Activated naive CD8-positive, alpha-beta T cell treated with anti-CD3 and anti-CD28 coated beads for 36 hours (primary cell): ENCODE data around the gene RBMS1. TPM values are rescaled to one million over a fixed set of nuclear protein-coding genes. Genes with fewer than 3 reads are reported as not detected.
"Not testable (repeated sequence)": the region's sequence is repeated elsewhere in the genome, so short reads cannot be mapped to it uniquely, and the experiment has no call there.

Source experiments
- DNase-seq: peaks from one replicate; pipeline ENCODE4 v3.0.0; 2021
- H3K27ac Mint-ChIP-seq: one replicate; pipeline ENCODE4 v1.8.0; 2022; ENCODE audit warnings: mild to moderate bottlenecking, moderate library complexity, mixed read lengths
- H3K27me3 Mint-ChIP-seq: one replicate; pipeline ENCODE4 v1.8.0; 2022; ENCODE audit warnings: mild to moderate bottlenecking, mixed read lengths
- H3K36me3 Mint-ChIP-seq: one replicate; pipeline ENCODE4 v1.8.0; 2021; ENCODE audit warnings: mild to moderate bottlenecking, mixed read lengths
- H3K4me1 Mint-ChIP-seq: one replicate; pipeline ENCODE4 v1.8.0; 2021; ENCODE audit warnings: mixed read lengths
- H3K4me3 Mint-ChIP-seq: one replicate; pipeline ENCODE4 v1.8.0; 2022; ENCODE audit warnings: mild to moderate bottlenecking, moderate library complexity, mixed read lengths
- H3K9me3 Mint-ChIP-seq: one replicate; pipeline ENCODE4 v1.8.0; 2022; ENCODE audit warnings: mixed read lengths
- total RNA-seq, 2 experiments: library from RNA; stranded (reverse); gene quantifications; one replicate each; pipeline ENCODE4 v1.2.3, GENCODE V29; 2021

The RBMS1 gene
- total RNA-seq, 2 experiments from 2014 or later: 39.3 to 39.9 TPM

GRCh38 chr2:160488289-160488688 is 5.3 kb downstream of the RBMS1 start:
- not testable (repeated sequence) for H3K4me3 Mint-ChIP-seq, H3K9me3 Mint-ChIP-seq, H3K36me3 Mint-ChIP-seq, DNase-seq, H3K27me3 Mint-ChIP-seq
- Mint-ChIP-seq H3K27ac (peak overlapping the region; percentile 29), H3K4me1 (peaks cover 71% of the 10 kb centered on the region)

- H3K27ac Mint-ChIP-seq: no peak overlapping the region
- no peaks in the 10 kb centered on the region for H3K27me3 Mint-ChIP-seq
- H3K4me1 Mint-ChIP-seq: peaks cover 70% of the 10 kb centered on the region
- H3K4me3 Mint-ChIP-seq: no peak overlapping the region
- DNase-seq: no peak
- peaks cover 6% of the 10 kb centered on the region for H3K36me3 Mint-ChIP-seq
- no peaks in the 10 kb centered on the region for H3K9me3 Mint-ChIP-seq
These were observed 7.3 kb downstream of the RBMS1 start for GRCh38 chr2:160486341-160486740.

- Mint-ChIP-seq H3K4me3 (peak overlapping the region; percentile 68), H3K36me3 (peaks cover 6% of the 10 kb centered on the region), H3K27ac (peak overlapping the region; percentile 88), H3K27me3 (no peaks in the 10 kb centered on the region), H3K4me1 (peaks cover 60% of the 10 kb centered on the region), H3K9me3 (no peaks in the 10 kb centered on the region)
- peak; percentile 49 for DNase-seq
These were observed 8.6 kb downstream of the RBMS1 start for GRCh38 chr2:160484859-160485520.

- no peak for DNase-seq
- Mint-ChIP-seq H3K27me3 (no peaks in the 10 kb centered on the region), H3K4me1 (peaks cover 57% of the 10 kb centered on the region)
These were observed 10.9 kb downstream of the RBMS1 start for GRCh38 chr2:160482673-160483072.

DNA sequence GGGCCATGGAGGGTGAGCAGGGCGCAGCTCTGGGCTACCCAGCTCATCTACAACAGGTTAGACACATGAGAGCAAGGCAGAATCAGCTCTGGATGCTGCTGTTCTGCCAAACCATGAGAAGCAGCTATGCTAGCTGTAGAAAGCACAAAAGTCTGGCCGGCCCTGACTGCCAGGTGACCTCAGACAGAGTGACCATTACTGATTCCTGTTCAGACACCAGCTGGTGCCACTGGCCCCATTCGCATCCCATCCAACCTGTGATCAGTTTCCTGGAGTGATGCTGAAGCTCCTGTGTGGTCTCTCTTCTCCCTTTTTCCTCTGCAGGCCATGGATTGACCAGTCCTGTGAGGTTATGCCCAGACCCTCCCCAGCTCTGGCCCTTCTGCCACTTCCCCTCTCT is 14.3 kb downstream of the RBMS1 start:
- no peaks in the 10 kb centered on the region for H3K27me3 Mint-ChIP-seq
- H3K4me1 Mint-ChIP-seq: peaks cover 38% of the 10 kb centered on the region
- DNase-seq: no peak
- H3K36me3 Mint-ChIP-seq: peaks cover 5% of the 10 kb centered on the region
- H3K27ac Mint-ChIP-seq: no peak overlapping the region
- H3K4me3 Mint-ChIP-seq: no peak overlapping the region
- no peaks in the 10 kb centered on the region for H3K9me3 Mint-ChIP-seq

More at GRCh38 chr2:160482673-160483072, 10.9 kb downstream of the RBMS1 start:
- Mint-ChIP-seq H3K27ac (peak overlapping the region; percentile 86), H3K4me3 (peak overlapping the region; percentile 58), H3K36me3 (peaks cover 7% of the 10 kb centered on the region), H3K9me3 (no peaks in the 10 kb centered on the region)

DNA sequence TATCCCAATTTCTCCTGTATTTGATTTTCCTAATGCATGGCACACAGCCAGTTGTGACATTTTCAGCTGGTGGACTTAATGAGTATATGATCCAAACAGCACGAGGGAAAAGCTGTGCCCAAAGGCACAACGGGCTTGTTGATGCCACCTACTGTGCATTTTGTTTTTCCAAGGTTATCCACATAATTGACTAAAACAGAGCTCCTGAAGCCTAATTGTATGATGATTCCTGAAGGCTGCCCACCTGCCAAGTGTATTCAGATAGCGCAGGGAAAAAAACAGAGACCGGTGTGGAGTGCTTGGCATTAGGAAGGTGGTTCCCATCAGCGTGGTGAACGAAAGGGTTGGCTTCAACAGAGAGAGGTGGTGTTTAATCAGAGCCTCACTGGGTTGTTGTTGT is 14.9 kb downstream of the RBMS1 start:
- H3K27ac Mint-ChIP-seq: no peak overlapping the region
- DNase-seq: no peak
- peaks cover 39% of the 10 kb centered on the region for H3K4me1 Mint-ChIP-seq
- H3K27me3 Mint-ChIP-seq: no peaks in the 10 kb centered on the region
- no peaks in the 10 kb centered on the region for H3K9me3 Mint-ChIP-seq
- H3K36me3 Mint-ChIP-seq: peaks cover 5% of the 10 kb centered on the region
- no peak overlapping the region for H3K4me3 Mint-ChIP-seq

DNA sequence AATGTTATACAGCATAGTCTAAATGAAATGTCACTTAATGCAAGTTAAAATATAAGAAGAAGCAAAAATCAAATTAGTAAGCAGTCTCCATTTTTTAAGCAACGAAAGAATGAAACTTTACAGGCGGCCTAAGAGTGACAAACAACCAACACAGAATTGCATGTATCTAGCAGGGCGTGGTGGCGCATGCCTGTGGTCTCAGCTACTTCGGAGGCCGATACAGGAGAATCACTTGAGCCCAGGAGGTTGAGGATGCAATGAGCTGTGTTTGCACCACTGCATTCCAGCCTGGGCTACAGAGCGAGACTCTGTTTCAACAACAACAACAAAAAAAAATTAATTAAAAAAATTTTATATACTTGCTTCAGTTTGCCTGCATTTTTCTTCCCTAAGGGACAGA is 16.6 kb downstream of the RBMS1 start:
- Mint-ChIP-seq H3K27ac (no peak overlapping the region), H3K4me1 (peaks cover 44% of the 10 kb centered on the region), H3K9me3 (no peaks in the 10 kb centered on the region), H3K4me3 (no peak overlapping the region), H3K36me3 (peaks cover 5% of the 10 kb centered on the region), H3K27me3 (no peaks in the 10 kb centered on the region)
- no peak for DNase-seq

DNA sequence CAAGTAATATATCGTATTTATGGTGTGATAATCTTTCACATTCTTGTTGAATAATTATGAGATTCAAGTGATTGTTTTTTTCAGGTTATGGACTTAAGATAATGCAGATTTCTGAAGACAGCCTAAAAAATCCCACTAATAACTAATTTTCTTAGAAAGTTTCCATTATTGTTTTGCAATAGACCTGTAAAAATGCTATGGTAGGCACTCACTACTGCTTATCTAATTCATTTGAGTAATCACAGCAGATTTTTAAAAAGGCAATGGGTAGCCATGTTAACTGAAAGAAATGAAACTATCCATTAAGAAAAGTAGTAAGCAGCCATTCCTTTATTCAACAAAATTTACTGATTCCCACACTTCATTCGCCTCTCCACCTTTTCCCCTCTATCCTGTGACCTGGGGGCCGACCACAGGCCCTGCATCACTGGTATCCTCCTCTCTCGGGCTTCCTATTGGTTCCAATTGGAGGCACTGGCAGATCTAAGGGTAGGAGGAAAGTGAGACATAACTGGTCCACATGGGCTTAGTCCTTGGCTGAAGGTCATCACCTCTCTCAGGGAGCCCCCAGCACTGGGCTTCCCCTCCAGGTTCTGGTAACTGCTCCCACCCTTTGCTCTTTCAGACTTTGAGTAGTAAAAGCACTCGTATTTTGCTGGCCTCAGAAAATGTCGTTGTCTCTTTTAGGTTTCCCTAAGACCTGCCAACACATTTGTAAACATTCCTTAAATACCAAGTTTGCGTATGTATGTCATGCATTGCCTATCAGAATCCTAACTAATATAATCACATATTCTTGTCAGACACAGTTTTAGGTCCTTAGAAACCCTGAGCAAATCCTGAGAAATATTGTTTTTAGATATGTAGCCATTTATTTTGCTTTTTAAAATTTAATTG is 18.5 kb downstream of the RBMS1 start:
- H3K27ac Mint-ChIP-seq: peak overlapping the region; percentile 63
- H3K36me3 Mint-ChIP-seq: peaks cover 5% of the 10 kb centered on the region
- H3K27me3 Mint-ChIP-seq: no peaks in the 10 kb centered on the region
- no peak for DNase-seq
- no peaks in the 10 kb centered on the region for H3K9me3 Mint-ChIP-seq
- H3K4me3 Mint-ChIP-seq: no peak overlapping the region
- peaks cover 51% of the 10 kb centered on the region for H3K4me1 Mint-ChIP-seq

GRCh38 chr2:160474319-160474645 is 19.3 kb downstream of the RBMS1 start:
- H3K4me3 Mint-ChIP-seq: no peak overlapping the region
- no peaks in the 10 kb centered on the region for H3K9me3 Mint-ChIP-seq
- no peak for DNase-seq
- H3K36me3 Mint-ChIP-seq: peaks cover 10% of the 10 kb centered on the region
- H3K27ac Mint-ChIP-seq: no peak overlapping the region
- peaks cover 52% of the 10 kb centered on the region for H3K4me1 Mint-ChIP-seq
- no peaks in the 10 kb centered on the region for H3K27me3 Mint-ChIP-seq

DNA sequence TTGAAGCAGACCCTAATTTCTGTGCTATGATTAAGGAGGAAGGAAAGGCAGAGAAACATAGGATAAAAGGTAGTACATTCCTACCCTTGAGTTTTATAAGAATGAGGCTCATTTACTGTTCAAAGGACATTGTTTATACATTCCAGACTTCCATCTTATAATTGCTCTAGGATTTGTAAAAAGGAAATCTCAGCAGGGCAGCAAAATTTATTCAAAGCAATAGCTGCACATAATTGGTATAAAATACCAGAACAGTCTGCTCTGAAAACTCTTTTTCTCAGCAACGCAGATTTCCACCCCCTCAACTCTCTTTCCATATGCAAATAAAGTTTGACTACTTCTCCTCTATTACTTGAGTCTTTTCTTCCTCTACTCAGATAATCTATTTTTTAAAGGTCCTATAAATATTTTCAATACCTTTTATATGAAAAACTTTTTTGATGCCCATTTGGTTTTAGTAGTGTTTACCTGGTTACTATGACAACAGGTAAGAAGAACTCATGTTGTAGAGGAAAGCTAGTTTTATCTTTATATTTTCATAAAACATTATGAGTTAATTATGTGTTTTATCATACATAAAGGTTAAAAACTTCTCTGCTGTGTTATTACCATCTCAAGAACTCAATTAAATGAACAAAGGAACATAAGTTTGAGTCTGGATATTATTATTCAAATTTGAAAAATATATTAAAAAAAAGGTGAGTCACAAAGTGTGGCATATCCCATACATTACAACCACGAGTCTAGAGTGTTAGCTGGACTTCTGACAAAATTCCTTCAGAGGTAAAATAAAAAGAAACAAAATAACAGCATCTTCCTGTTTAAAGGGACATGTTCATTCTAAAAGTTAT is 19.9 kb downstream of the RBMS1 start:
- Mint-ChIP-seq H3K27ac (no peak overlapping the region), H3K4me1 (peaks cover 53% of the 10 kb centered on the region), H3K36me3 (peaks cover 7% of the 10 kb centered on the region), H3K27me3 (no peaks in the 10 kb centered on the region), H3K9me3 (no peaks in the 10 kb centered on the region), H3K4me3 (no peak overlapping the region)
- no peak for DNase-seq

GRCh38 chr2:160472839-160473251 is 20.8 kb downstream of the RBMS1 start:
- Mint-ChIP-seq H3K4me1 (peaks cover 50% of the 10 kb centered on the region), H3K9me3 (no peaks in the 10 kb centered on the region), H3K36me3 (peaks cover 4% of the 10 kb centered on the region), H3K27me3 (no peaks in the 10 kb centered on the region), H3K4me3 (no peak overlapping the region), H3K27ac (no peak overlapping the region)
- no peak for DNase-seq

DNA sequence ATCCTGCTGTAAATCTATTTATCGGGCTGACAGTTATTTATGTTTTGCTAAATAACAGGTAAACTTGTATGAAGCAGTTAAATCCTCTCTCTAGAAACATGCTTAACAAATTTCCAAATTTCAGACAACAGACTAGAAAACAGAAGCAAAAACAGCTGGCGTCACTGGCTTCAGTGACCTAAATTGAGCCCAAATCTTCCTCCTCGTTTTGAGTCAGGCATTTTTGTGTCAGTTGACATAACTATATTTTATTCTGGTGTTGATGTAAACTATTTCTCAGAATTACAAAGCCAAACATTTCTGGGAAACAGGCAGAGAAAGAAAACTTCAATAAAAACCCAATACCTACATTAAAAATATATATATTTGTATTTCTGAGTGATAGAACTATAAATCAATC is 21.7 kb downstream of the RBMS1 start:
- DNase-seq: no peak
- no peak overlapping the region for H3K4me3 Mint-ChIP-seq
- H3K4me1 Mint-ChIP-seq: peaks cover 50% of the 10 kb centered on the region
- no peaks in the 10 kb centered on the region for H3K9me3 Mint-ChIP-seq
- H3K27ac Mint-ChIP-seq: no peak overlapping the region
- peaks cover 6% of the 10 kb centered on the region for H3K36me3 Mint-ChIP-seq
- no peaks in the 10 kb centered on the region for H3K27me3 Mint-ChIP-seq

DNA sequence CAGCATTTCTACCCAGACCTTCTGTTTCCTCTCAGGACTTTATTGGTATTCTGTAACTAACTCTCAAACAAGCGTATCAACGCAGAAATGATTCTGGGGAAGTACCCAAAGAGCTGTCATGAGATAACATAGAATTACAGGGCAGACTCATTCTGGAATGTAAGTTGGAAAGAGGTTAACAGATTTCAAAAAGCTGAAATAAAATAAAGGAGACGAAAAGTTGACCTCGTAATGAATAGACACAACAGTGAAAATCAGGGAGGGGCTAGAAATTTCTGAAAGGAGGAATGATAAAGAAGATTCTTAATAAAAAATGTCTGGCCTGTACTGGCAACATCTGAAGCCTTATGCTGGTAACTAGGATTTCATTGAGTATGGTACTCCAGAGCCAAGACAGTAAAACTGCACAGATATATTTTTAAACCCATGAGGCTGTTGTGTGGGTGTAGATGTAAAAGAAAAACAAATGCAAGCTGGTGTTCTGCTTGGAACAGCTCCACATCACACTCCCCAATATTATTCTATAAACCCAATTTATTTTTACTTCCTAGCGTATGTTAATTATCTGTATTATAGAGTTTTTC is 23.9 kb downstream of the RBMS1 start:
- peaks cover 59% of the 10 kb centered on the region for H3K4me1 Mint-ChIP-seq
- H3K4me3 Mint-ChIP-seq: no peak overlapping the region
- H3K36me3 Mint-ChIP-seq: peaks cover 7% of the 10 kb centered on the region
- H3K27me3 Mint-ChIP-seq: no peaks in the 10 kb centered on the region
- no peak overlapping the region for H3K27ac Mint-ChIP-seq
- no peaks in the 10 kb centered on the region for H3K9me3 Mint-ChIP-seq
- no peak for DNase-seq

DNA sequence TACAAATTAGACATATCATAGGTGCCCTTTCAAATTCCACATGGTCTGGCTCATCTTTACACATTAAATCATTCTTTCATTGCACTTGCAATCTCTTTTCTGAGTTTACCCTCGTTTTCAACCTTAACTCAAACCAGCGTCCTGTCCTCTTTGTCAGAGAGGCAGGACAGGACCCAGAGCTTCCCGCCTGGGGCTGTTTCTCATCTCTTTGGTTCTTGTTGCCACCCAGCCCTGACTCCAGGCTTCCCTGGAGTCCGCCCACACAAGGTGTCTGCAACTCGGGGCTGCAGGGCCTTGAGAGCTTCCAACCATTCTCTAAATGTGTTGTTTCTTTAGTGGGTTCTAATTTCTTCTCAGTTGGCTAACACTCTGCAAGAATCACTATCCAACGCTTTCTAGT is 24.4 kb downstream of the RBMS1 start:
- Mint-ChIP-seq H3K27ac (no peak overlapping the region), H3K36me3 (peaks cover 7% of the 10 kb centered on the region), H3K4me1 (peaks cover 53% of the 10 kb centered on the region), H3K4me3 (no peak overlapping the region), H3K27me3 (no peaks in the 10 kb centered on the region), H3K9me3 (no peaks in the 10 kb centered on the region)
- DNase-seq: no peak

GRCh38 chr2:160467086-160467485 is 26.5 kb downstream of the RBMS1 start:
- Mint-ChIP-seq H3K9me3 (no peaks in the 10 kb centered on the region), H3K4me3 (no peak overlapping the region), H3K4me1 (peaks cover 52% of the 10 kb centered on the region), H3K27ac (no peak overlapping the region), H3K36me3 (peaks cover 12% of the 10 kb centered on the region), H3K27me3 (no peaks in the 10 kb centered on the region)
- no peak for DNase-seq
